Natural killer cell (primary cell): Measurements from ENCODE around the gene CTBS. TPM values are rescaled to one million over a fixed set of nuclear protein-coding genes. Genes with fewer than 3 reads are reported as not detected.

ENCODE experiments used
- ATAC-seq, 3 donors: fragments of 150-1000 bp in 2 of 3; fragments of 200-7000 bp in 1 of 3; cut with Tn5 transposase; 1 replicate in 1 of 3; 2 replicates in 2 of 3; pipeline ENCODE4 v1.10.0; 2021; ENCODE audit warnings: mild to moderate bottlenecking in 2 of 3, moderate library complexity in 2 of 3
- DNase-seq, 2 donors: peaks; one replicate each; pipeline versions ENCODE4 v3.0.0 to v3.0.0-alpha.2; 2013 to 2021; ENCODE audit warnings: mixed read lengths in 1 of 2
- H3K27ac ChIP-seq: one replicate; pipeline ENCODE4 v1.5.1; 2013; ENCODE audit warnings: mild to moderate bottlenecking, low read length
- H3K27me3 ChIP-seq: one replicate; pipeline ENCODE4 v1.6.1; 2013; ENCODE audit warnings: low read length; ENCODE audit not compliant: control insufficient read depth, insufficient read depth
- H3K36me3 ChIP-seq: one replicate; pipeline ENCODE4 v1.6.1; 2013; ENCODE audit warnings: low read length; ENCODE audit not compliant: control insufficient read depth, insufficient read depth
- H3K4me1 ChIP-seq: one replicate; pipeline ENCODE4 v1.6.1; 2013; ENCODE audit warnings: low read length; ENCODE audit not compliant: control insufficient read depth, insufficient read depth
- H3K4me3 ChIP-seq: one replicate; pipeline ENCODE4 v1.5.1; 2013; ENCODE audit warnings: low read length
- H3K9me3 ChIP-seq: one replicate; pipeline ENCODE4 v1.6.1; 2013; ENCODE audit warnings: low read length; ENCODE audit not compliant: control insufficient read depth, insufficient read depth
- H3K27ac Mint-ChIP-seq, 2 donors: one replicate each; pipeline ENCODE4 v1.8.0; 2022; ENCODE audit warnings: mild to moderate bottlenecking in 2 of 2, mixed read lengths in 2 of 2, moderate library complexity in 1 of 2
- H3K27me3 Mint-ChIP-seq, 2 donors: one replicate each; pipeline ENCODE4 v1.8.0; 2022; ENCODE audit warnings: low read depth in 2 of 2, mixed read lengths in 2 of 2
- H3K36me3 Mint-ChIP-seq: one replicate; pipeline ENCODE4 v1.8.0; 2022; ENCODE audit warnings: mixed read lengths
- H3K4me1 Mint-ChIP-seq, 2 donors: one replicate each; pipeline ENCODE4 v1.8.0; 2022; ENCODE audit warnings: mixed read lengths in 2 of 2
- H3K4me3 Mint-ChIP-seq: one replicate; pipeline ENCODE4 v1.8.0; 2022; ENCODE audit warnings: mild to moderate bottlenecking, moderate library complexity, mixed read lengths
- H3K9me3 Mint-ChIP-seq, 2 donors: one replicate each; pipeline ENCODE4 v1.8.0; 2022; ENCODE audit warnings: mixed read lengths in 2 of 2
- whole genome bisulfite sequencing: methylation state at CpG from one replicate; pipeline ENCODE4 v1.1.7; 2013; ENCODE audit warnings: missing lambda C conversion rate; ENCODE audit not compliant: insufficient coverage; 5-methylcytosine and 5-hydroxymethylcytosine counted together
- intact Hi-C: fragments of 100-400 bp; cut with micrococcal nuclease; formaldehyde crosslinking; loops from one replicate; pipeline ENCODE4 v1.14.2; 2022
- total RNA-seq, 4 donors: library from RNA; stranded (reverse); fragments of 120-200 nt in 1 of 4; gene quantifications; one replicate each; pipeline versions ENCODE4 v1.2.3 to v1.2.4, GENCODE V29; 2013 to 2022
- TF ChIP-seq, protein P1 (sequence below): fragments of 200-600 bp; IDR thresholded peaks from one replicate; pipeline ENCODE4 v1.8.0; 2022; ENCODE audit warnings: antibody characterized with exemption

Gene CTBS
- total RNA-seq, 3 donors from 2014 or later (not counting 1 experiment from before 2014, with no cell fraction given): 14.4 to 19.9 (median 17.1) TPM

DNA sequence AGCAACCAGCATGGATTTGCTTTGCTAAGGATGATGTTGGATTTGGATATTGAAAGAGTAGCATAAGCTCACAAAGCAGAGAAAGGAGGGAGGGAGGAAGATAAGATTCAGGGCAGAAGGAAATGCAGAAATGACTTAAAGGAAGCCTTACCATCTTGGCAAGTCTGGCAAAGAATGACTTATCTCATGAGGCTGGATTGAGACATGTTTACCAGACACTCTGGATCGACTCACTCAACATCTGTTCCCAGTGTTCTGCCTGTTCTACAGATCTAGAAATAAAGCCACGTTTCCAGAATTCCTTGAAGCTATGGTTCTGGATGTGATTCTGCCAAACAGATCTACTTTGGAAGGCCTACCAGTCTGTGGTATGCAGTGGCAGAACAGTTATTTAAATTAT is 38.8 kb upstream of the CTBS start:
- no peaks in the 10 kb centered on the region for H3K27me3 ChIP-seq
- TF ChIP-seq, protein P1, sequence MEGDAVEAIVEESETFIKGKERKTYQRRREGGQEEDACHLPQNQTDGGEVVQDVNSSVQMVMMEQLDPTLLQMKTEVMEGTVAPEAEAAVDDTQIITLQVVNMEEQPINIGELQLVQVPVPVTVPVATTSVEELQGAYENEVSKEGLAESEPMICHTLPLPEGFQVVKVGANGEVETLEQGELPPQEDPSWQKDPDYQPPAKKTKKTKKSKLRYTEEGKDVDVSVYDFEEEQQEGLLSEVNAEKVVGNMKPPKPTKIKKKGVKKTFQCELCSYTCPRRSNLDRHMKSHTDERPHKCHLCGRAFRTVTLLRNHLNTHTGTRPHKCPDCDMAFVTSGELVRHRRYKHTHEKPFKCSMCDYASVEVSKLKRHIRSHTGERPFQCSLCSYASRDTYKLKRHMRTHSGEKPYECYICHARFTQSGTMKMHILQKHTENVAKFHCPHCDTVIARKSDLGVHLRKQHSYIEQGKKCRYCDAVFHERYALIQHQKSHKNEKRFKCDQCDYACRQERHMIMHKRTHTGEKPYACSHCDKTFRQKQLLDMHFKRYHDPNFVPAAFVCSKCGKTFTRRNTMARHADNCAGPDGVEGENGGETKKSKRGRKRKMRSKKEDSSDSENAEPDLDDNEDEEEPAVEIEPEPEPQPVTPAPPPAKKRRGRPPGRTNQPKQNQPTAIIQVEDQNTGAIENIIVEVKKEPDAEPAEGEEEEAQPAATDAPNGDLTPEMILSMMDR: no peak
- H3K27me3 Mint-ChIP-seq: peaks cover 14 to 32% of the 10 kb centered on the region in 2 donors
- intact Hi-C loops: no loop called here
- no peaks in the 10 kb centered on the region for H3K4me1 ChIP-seq
- no peak overlapping the region for H3K27ac ChIP-seq
- ATAC-seq (no peak), DNase-seq (no peak)
- no peaks in the 10 kb centered on the region for H3K36me3 ChIP-seq
- no peaks in the 10 kb centered on the region for H3K9me3 ChIP-seq
- H3K4me1 Mint-ChIP-seq: no peaks in the 10 kb centered on the region
- no peaks in the 10 kb centered on the region for H3K9me3 Mint-ChIP-seq
- no peaks in the 10 kb centered on the region for H3K36me3 Mint-ChIP-seq
- no peak overlapping the region for H3K27ac Mint-ChIP-seq
- H3K4me3 ChIP-seq: no peak overlapping the region
- no peak overlapping the region for H3K4me3 Mint-ChIP-seq
- WGBS: 98% methylated on average over 2 of the region's 2 CpGs

DNA sequence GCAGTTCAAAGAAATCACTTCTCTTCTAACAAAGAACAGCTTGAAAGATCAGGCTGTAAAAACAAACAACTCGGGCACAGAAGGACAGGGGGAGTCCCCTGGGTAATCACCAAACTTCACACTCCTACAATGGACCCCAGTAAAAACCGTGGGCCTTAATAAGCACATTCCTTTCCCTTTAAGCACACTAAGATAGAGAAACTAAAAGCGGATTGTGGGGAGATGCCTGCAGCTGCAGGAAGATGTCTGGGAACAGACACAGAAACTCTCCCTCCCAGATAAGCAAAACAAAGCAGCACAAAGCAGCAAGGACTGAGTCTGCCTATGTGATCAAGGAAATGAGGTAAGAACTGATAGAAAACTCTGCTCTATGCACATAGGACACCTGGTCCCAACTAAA is 37.6 kb upstream of the CTBS start:
- peak in 1 of 2 donors; percentile 57 for DNase-seq
- Mint-ChIP-seq H3K27me3 (peaks cover 14 to 32% of the 10 kb centered on the region in 2 donors), H3K9me3 (no peaks in the 10 kb centered on the region), H3K27ac (no peak overlapping the region), H3K36me3 (peaks cover under 1% of the 10 kb centered on the region), H3K4me3 (no peak overlapping the region), H3K4me1 (no peaks in the 10 kb centered on the region)
- H3K9me3 ChIP-seq: no peaks in the 10 kb centered on the region
- intact Hi-C loops: no loop called here
- H3K4me1 ChIP-seq: no peaks in the 10 kb centered on the region
- no peaks in the 10 kb centered on the region for H3K27me3 ChIP-seq
- no peak overlapping the region for H3K27ac ChIP-seq
- no peaks in the 10 kb centered on the region for H3K36me3 ChIP-seq
- TF ChIP-seq, protein P1: no peak
- no peak for ATAC-seq
- WGBS: 68% methylated on average over 3 of the region's 3 CpGs
- no peak overlapping the region for H3K4me3 ChIP-seq

DNA sequence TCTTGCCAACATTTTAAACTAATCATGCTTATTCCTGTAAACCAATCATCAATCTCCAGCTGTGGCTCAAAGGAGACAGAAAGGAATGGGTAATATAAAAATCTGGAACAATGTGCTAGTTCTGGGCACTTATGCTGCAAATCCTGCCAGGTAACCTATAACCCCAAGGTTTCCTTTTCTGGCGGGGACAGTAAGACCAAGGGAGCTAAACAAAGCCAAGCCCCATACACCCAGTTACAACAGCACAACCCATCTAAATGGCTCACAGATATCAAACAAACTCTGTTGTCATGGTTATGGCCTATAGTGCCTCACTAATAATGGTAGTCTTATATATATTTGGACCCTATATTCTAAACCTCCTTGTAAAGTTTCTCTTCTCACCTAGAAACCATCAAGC is 36.9 kb upstream of the CTBS start:
- WGBS: 100% methylated on average over 1 of the region's 1 CpG
- no peaks in the 10 kb centered on the region for H3K36me3 ChIP-seq
- Mint-ChIP-seq H3K27me3 (peaks cover 19 to 33% of the 10 kb centered on the region in 2 donors), H3K36me3 (peaks cover 8% of the 10 kb centered on the region), H3K4me3 (no peak overlapping the region), H3K27ac (no peak overlapping the region), H3K4me1 (no peaks in the 10 kb centered on the region), H3K9me3 (no peaks in the 10 kb centered on the region)
- H3K9me3 ChIP-seq: peaks cover under 1% of the 10 kb centered on the region
- DNase-seq: no peak
- TF ChIP-seq, protein P1: no peak
- no peak overlapping the region for H3K27ac ChIP-seq
- H3K27me3 ChIP-seq: no peaks in the 10 kb centered on the region
- no peak overlapping the region for H3K4me3 ChIP-seq
- ATAC-seq: no peak
- H3K4me1 ChIP-seq: no peaks in the 10 kb centered on the region
- intact Hi-C loops: no loop called here

DNA sequence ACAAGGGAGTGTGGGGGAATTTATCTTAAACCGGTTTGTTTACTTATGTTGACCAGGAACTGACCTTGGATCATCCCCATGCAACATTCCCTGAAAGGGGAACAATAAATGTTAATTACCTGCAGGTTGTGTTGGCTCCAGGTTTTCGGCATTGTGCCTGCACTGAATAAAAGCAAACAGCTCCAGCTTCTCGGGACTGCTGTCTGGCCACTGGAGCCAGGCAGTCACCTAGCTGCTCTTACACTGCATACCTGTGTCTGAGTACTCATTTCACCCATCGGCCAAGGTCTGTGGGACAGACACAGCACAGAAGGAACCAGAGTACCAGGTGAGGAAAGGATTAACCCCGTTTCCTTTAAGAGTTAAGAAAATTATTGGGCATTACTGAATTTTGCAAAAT is 32.7 kb upstream of the CTBS start:
- ATAC-seq: no peak

More for the DNA sequence above, 32.7 kb upstream of the CTBS start:
- Mint-ChIP-seq H3K9me3 (peaks cover 2 to 9% of the 10 kb centered on the region in 2 donors), H3K27ac (no peak overlapping the region), H3K27me3 (peaks cover 10 to 31% of the 10 kb centered on the region in 2 donors), H3K4me1 (no peaks in the 10 kb centered on the region), H3K4me3 (no peak overlapping the region), H3K36me3 (peaks cover 15% of the 10 kb centered on the region)
- WGBS: 92% methylated on average over 5 of the region's 5 CpGs
- no peaks in the 10 kb centered on the region for H3K27me3 ChIP-seq
- H3K9me3 ChIP-seq: peaks cover 17% of the 10 kb centered on the region
- no peak for DNase-seq
- intact Hi-C loops: no loop called here
- no peak overlapping the region for H3K27ac ChIP-seq
- TF ChIP-seq, protein P1: no peak
- no peaks in the 10 kb centered on the region for H3K4me1 ChIP-seq
- no peaks in the 10 kb centered on the region for H3K36me3 ChIP-seq
- H3K4me3 ChIP-seq: no peak overlapping the region
